Measurements from ENCODE around the gene SLC9A9. TPM values are rescaled to one million over a fixed set of nuclear protein-coding genes. Genes with fewer than 3 reads are reported as not detected.

Gene SLC9A9
- total RNA-seq, 2 experiments from 2014 or later, result 12.2 TPM

DNA sequence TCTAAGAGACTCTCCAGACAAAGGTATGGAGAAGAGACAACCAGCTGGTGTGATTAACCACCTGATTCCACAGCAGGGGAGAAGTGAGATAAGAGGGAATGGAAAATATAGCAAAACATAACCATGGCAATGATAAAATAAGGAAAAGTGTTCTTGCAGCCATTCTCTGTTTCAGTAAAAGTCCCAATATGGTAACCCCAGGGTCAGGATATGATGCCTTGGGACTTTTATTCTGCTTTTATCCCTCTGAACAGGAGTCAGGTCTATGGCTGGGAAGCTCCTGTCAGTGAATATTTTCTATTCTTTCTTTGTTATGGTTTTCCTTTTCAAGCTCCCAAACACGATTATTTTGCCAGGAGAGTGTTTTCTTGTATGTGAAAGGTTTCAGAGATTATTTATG is 94.2 kb downstream of the SLC9A9 start:
- Histone ChIP-seq H3K27me3 (ENCODE audit: control insufficient read depth in 1 of 2, insufficient read depth in 2 of 2, low read length in 2 of 2) (no peaks in the 10 kb centered on the region), H3K27ac (ENCODE audit: low read depth in 1 of 2, low read length in 2 of 2) (peak overlapping the region; percentile 25 to 29), H3K4me1 (ENCODE audit: insufficient read depth, low read length) (peaks cover 35% of the 10 kb centered on the region), H3K4me3 (ENCODE audit: low read length) (no peak overlapping the region), H3K36me3 (ENCODE audit: insufficient read depth, low read length) (no peaks in the 10 kb centered on the region), H3K9me3 (ENCODE audit: control insufficient read depth in 1 of 2, insufficient read depth in 1 of 2, low read length in 2 of 2) (no peaks in the 10 kb centered on the region)
- no peaks in the 10 kb centered on the region for H3K9me3 Mint-ChIP-seq
- H3K36me3 Mint-ChIP-seq (ENCODE audit: low read depth), result no peaks in the 10 kb centered on the region
- ChIA-PET POLR2A (no interaction called here), CTCF (no interaction called here)
- TF ChIP-seq, protein P1, sequence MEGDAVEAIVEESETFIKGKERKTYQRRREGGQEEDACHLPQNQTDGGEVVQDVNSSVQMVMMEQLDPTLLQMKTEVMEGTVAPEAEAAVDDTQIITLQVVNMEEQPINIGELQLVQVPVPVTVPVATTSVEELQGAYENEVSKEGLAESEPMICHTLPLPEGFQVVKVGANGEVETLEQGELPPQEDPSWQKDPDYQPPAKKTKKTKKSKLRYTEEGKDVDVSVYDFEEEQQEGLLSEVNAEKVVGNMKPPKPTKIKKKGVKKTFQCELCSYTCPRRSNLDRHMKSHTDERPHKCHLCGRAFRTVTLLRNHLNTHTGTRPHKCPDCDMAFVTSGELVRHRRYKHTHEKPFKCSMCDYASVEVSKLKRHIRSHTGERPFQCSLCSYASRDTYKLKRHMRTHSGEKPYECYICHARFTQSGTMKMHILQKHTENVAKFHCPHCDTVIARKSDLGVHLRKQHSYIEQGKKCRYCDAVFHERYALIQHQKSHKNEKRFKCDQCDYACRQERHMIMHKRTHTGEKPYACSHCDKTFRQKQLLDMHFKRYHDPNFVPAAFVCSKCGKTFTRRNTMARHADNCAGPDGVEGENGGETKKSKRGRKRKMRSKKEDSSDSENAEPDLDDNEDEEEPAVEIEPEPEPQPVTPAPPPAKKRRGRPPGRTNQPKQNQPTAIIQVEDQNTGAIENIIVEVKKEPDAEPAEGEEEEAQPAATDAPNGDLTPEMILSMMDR (IDR thresholded peaks at IDR 0.05), result no peak
- H3K27ac Mint-ChIP-seq, result peak overlapping the region; percentile 93
- H3K27me3 Mint-ChIP-seq, result no peaks in the 10 kb centered on the region
- peaks cover 93% of the 10 kb centered on the region for H3K4me1 Mint-ChIP-seq (ENCODE audit: low read depth)
- DNase-seq, result no peak
- H3K4me3 Mint-ChIP-seq, result no peak overlapping the region
- intact Hi-C loops (cut with DNase I, micrococcal nuclease), result no loop called here
- no peak for ATAC-seq (ENCODE audit: poor library complexity)

DNA sequence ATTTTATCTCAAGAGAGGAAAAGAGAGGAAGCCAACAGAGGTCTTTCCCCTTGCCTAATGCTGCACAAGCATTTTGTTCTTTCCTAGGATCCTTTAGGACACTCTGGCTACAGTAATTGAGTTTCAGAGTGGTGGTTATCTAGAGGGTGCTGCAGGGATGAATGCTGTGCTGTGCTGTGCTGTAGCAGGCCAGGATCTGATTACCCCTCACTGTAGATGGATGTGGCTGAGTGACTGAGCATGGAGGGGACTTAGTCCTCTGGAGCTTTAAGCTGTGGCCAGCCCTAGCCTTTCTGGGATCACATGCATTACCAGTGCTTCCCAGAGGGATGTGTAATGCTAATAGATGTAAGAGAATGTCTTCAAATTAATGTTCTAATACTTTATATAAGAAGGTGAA is 94.8 kb downstream of the SLC9A9 start:
- H3K4me3 Mint-ChIP-seq, result no peak overlapping the region
- peaks cover 86% of the 10 kb centered on the region for H3K4me1 Mint-ChIP-seq (ENCODE audit: low read depth)
- no peak for ATAC-seq (ENCODE audit: poor library complexity)
- H3K9me3 ChIP-seq (ENCODE audit: control insufficient read depth in 1 of 2, insufficient read depth in 1 of 2, low read length in 2 of 2), result no peaks in the 10 kb centered on the region
- TF ChIP-seq, protein P1 (IDR thresholded peaks at IDR 0.05), result no peak
- intact Hi-C loops (cut with DNase I, micrococcal nuclease), result no loop called here
- CTCF ChIA-PET, result no interaction called here
- no peak overlapping the region for H3K4me3 ChIP-seq (ENCODE audit: low read length)
- peak overlapping the region; percentile 93 for H3K27ac Mint-ChIP-seq
- no peak for DNase-seq
- peak overlapping the region; percentile 25 to 29 for H3K27ac ChIP-seq (ENCODE audit: low read depth in 1 of 2, low read length in 2 of 2)
- POLR2A ChIA-PET, result interaction anchor here (1.0 to 2.9 kb wide), 4 partner anchors 22 to 218 kb away, joined by 3 to 31 read pairs (median 3); partner anchors contain the start of genes DIPK2A and SLC9A9
- H3K4me1 ChIP-seq (ENCODE audit: insufficient read depth, low read length), result peaks cover 33% of the 10 kb centered on the region
- H3K9me3 Mint-ChIP-seq, result no peaks in the 10 kb centered on the region
- H3K27me3 ChIP-seq (ENCODE audit: control insufficient read depth in 1 of 2, insufficient read depth in 2 of 2, low read length in 2 of 2), result no peaks in the 10 kb centered on the region
- H3K36me3 Mint-ChIP-seq (ENCODE audit: low read depth), result no peaks in the 10 kb centered on the region
- no peaks in the 10 kb centered on the region for H3K36me3 ChIP-seq (ENCODE audit: insufficient read depth, low read length)
- H3K27me3 Mint-ChIP-seq, result no peaks in the 10 kb centered on the region

DNA sequence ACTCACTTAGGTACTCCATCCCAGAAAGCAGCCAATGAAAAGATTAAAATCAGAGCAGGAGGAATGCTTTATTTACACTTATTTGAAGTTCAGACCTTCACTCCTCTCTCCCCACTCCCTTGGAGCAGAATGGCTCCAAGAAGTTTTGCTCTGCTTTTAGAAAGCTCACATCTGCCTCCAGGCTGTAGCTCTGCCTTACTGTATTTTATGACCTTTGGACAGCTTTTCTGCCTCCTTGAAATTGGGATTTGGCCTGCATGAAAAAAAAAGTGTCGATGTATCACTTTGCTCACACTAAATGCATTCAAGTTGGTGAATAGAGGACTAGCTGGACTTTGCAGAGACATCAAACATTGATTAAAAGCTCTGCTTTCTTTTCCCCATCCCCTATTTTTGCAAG is 95.3 kb downstream of the SLC9A9 start:
- no peak for DNase-seq
- H3K4me1 Mint-ChIP-seq (ENCODE audit: low read depth), result peaks cover 82% of the 10 kb centered on the region
- no peaks in the 10 kb centered on the region for H3K27me3 Mint-ChIP-seq
- intact Hi-C loops (cut with DNase I, micrococcal nuclease), result no loop called here
- H3K9me3 ChIP-seq (ENCODE audit: control insufficient read depth in 1 of 2, insufficient read depth in 1 of 2, low read length in 2 of 2), result no peaks in the 10 kb centered on the region
- peak overlapping the region; percentile 25 to 29 for H3K27ac ChIP-seq (ENCODE audit: low read depth in 1 of 2, low read length in 2 of 2)
- ATAC-seq (ENCODE audit: poor library complexity), result no peak
- H3K4me1 ChIP-seq (ENCODE audit: insufficient read depth, low read length), result peaks cover 33% of the 10 kb centered on the region
- TF ChIP-seq, protein P1 (IDR thresholded peaks at IDR 0.05), result no peak
- ChIA-PET POLR2A (interaction anchor here (1.0 to 2.9 kb wide), 7 partner anchors 20 to 1029 kb away, joined by 3 to 31 read pairs (median 3); partner anchors contain the start of genes DIPK2A, SLC9A9, TRPC1 and U2SURP), CTCF (no interaction called here)
- H3K4me3 ChIP-seq (ENCODE audit: low read length), result no peak overlapping the region
- H3K27me3 ChIP-seq (ENCODE audit: control insufficient read depth in 1 of 2, insufficient read depth in 2 of 2, low read length in 2 of 2), result no peaks in the 10 kb centered on the region
- H3K4me3 Mint-ChIP-seq, result no peak overlapping the region
- no peaks in the 10 kb centered on the region for H3K36me3 Mint-ChIP-seq (ENCODE audit: low read depth)
- H3K9me3 Mint-ChIP-seq, result no peaks in the 10 kb centered on the region
- H3K27ac Mint-ChIP-seq, result peak overlapping the region; percentile 93
- H3K36me3 ChIP-seq (ENCODE audit: insufficient read depth, low read length), result no peaks in the 10 kb centered on the region

Measured in CD4-positive, alpha-beta T cell (primary cell).